WI38 (cell line): ENCODE data around the gene TMEM272.

Experiments
- H3K4me3 ChIP-seq: 2 replicates; pipeline ENCODE4 v1.5.1; 2011; ENCODE audit warnings: low read depth, mild to moderate bottlenecking, control low read depth, low read length
- CTCF ChIP-seq: IDR thresholded peaks from 2 replicates; pipeline ENCODE4 v1.5.1; 2012; ENCODE audit warnings: low read depth, mild to moderate bottlenecking, control low read depth, low read length

The TMEM272 gene

GRCh38 chr13:51856027-51856736, 11.2 kb upstream of the TMEM272 start:
- H3K4me3 ChIP-seq: no peak overlapping the region
- no peak for TF ChIP-seq CTCF

DNA sequence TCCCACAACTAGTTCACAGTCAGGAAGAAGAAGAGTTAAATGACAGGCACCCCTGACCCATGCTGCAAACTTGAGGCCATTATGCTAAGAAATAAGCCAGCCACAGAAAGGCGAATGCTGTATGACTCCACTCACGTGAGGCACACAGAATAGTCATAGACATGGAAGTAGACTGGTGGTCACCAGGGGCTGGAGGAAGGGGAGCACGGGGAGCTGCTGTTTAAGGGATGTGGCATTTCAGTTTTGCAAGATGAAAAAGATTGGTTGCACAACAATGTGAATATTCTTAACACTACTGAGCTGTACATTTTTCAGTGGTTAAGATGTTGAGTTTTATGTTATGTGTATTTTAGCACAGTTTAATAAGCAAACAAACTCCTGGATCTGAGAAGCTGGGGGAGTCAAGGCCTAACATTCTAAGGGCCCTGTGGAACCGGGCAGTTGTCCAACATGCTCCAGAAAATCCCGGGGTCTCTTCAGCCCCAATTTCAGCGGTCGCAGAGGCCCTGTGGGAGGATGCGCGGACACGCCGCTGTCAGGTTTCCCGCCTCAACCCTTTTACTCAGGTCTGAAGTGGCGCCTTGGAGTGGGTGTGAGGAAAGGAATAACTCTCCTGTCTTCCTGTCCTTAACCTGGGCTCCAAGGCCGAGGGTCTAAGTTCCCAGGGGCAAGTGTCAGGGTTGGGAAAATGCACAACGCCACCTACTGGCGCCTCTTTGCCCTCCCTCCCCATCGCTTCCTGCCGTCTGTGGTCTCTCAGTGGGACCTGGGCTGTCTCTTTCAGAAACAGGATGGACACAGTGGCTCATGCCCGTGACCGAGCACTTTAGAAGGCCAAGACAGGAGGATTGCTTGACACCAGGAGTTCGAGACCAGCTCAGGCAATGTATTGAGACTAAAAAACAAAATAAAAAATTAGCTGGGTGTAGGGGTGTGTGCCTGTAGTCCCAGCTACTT, 4.4 kb upstream of the TMEM272 start:
- TF ChIP-seq CTCF: peak; percentile 64
- no peak overlapping the region for H3K4me3 ChIP-seq

- H3K4me3 ChIP-seq: no peak overlapping the region
These were observed 3.7 kb upstream of the TMEM272 start for GRCh38 chr13:51848674-51849073.

DNA sequence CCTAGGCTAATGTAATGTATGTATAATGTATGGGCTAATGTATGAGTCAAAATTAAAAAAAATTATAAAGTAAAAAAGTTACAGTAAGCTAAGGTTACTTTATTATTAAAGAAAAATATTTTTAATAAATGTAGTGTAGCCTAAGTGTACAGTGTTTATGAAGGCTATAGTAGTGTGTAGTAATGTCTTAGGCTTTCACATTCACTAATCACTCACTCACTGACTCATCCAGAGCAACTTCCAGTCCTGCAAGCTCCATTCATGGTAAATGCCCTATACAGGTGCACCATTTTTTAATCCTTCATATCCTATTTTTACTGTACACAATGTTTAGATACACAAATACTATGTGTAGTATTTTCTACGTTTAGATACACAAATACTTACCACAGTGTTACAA, 1.8 kb upstream of the TMEM272 start:
- no peak for TF ChIP-seq CTCF

More at GRCh38 chr13:51848674-51849073, 3.7 kb upstream of the TMEM272 start:
- TF ChIP-seq CTCF: no peak

DNA sequence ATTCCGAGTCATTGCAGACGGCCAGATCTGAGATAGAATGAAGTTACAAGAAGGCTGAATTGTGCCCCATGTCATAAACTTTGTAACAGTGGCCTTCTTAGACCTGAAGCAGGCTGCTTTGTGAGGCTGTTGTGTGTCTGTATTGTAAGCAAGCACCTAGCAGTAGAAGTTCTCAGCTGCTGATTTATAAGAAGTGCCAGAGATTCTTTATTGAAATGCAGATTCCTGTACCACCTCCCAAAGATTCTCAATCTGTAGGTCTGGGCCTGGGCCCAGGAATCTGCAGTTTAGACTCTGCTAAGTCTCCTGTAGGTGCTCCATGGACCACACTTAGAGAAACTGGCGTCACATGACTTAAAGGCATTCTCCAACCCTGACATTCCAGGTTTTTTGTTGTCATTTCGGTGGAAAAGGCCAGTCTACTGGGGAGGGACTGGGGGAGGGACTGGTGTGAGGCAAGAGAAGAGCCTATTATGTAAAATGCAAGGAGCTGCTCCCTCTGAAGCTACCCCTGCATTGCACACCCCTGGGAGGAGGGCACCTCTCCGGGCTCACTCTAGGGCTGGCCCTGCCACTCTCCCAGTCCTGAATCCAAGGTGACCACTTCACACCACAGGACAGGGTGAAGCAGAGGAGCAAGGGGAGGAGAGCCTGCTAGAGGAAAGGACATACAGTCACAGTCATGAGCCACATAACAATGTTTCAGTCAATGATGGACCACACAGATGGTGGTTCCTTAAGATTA, 769 bp upstream of the TMEM272 start:
- no peak for TF ChIP-seq CTCF
- H3K4me3 ChIP-seq: no peak overlapping the region

More for the DNA sequence above, 1.8 kb upstream of the TMEM272 start:
- no peak overlapping the region for H3K4me3 ChIP-seq

DNA sequence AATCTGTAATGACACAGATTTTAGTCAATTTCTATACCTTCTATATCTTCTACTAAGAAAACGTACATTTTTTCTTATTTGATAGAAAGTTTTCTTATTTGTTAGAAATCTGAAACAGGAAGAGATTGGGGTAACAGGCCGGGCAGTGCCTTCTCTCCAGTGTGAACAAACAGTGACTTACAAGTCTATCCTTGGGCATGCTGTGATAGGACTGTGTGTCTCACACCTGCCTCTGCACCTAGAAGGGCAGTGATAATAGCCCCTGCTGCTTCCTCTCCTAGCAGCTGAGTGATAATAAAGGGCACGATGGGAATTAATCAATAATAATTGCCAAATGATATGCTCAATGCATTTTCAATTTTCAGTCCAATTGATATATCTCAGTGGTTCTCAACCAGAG, 1.4 kb downstream of the TMEM272 start:
- no peak overlapping the region for H3K4me3 ChIP-seq
- TF ChIP-seq CTCF: no peak
